Esophagus muscularis mucosa (tissue), 4 donors: ENCODE measurements around the gene GNAT3.

ENCODE experiments used
- CTCF ChIP-seq, 3 experiments: fragments of 200-600 bp in 2 of 3; fragments of 450-650 bp in 1 of 3; sonication (generic) in 2 of 3; IDR thresholded peaks; one replicate each; pipeline ENCODE4 v1.5.1; 2017 to 2019; ENCODE audit warnings: antibody characterized with exemption in 3 of 3, mild to moderate bottlenecking in 2 of 3, moderate library complexity in 1 of 3
- EP300 ChIP-seq: sonication (generic); formaldehyde crosslinking; IDR thresholded peaks from one replicate; pipeline ENCODE4 v1.6.1; 2017; ENCODE audit warnings: antibody characterized with exemption
- POLR2A ChIP-seq: fragments of 450-650 bp; IDR thresholded peaks from one replicate; pipeline ENCODE4 v1.6.1; 2017; ENCODE audit warnings: antibody characterized with exemption, moderate library complexity, mild to moderate bottlenecking, low read depth
- POLR2AphosphoS5 ChIP-seq, 2 donors: sonication (generic); formaldehyde crosslinking; IDR thresholded peaks; one replicate each; pipeline ENCODE4 v1.6.1; 2017; ENCODE audit warnings: antibody characterized with exemption in 2 of 2

DNA sequence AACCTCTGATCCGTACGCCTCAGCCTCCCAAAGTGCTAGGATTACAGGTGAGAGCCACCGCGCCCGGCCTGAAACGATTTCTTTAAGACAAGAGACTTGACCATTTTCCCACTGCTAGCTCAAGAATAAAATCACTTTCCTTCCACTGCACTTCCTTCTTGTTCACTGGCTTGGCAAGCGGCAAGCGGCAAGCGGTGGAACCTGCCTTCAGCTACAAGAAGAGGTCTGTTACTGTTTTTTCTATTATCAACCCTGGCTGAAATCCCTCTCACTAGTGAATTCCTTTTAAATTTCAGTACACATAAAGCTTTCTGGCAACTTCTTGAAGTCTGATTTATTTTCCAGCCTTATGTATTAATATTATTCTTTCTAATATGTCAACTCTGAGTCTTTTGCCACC lies 12.8 kb upstream of the GNAT3 start:
- no peak for TF ChIP-seq POLR2AphosphoS5 (IDR thresholded peaks at IDR 0.05)
- no peak for TF ChIP-seq CTCF (IDR thresholded peaks at IDR 0.05)
- no peak for TF ChIP-seq EP300
- no peak for TF ChIP-seq POLR2A
